ENCODE data around the gene FAM118B. TPM values are rescaled to one million over a fixed set of nuclear protein-coding genes. Genes with fewer than 3 reads are reported as not detected.

The FAM118B gene
- total and polyA plus RNA-seq, 3 donors from 2014 or later: 27.4 to 50.3 (median 36.3) TPM

DNA sequence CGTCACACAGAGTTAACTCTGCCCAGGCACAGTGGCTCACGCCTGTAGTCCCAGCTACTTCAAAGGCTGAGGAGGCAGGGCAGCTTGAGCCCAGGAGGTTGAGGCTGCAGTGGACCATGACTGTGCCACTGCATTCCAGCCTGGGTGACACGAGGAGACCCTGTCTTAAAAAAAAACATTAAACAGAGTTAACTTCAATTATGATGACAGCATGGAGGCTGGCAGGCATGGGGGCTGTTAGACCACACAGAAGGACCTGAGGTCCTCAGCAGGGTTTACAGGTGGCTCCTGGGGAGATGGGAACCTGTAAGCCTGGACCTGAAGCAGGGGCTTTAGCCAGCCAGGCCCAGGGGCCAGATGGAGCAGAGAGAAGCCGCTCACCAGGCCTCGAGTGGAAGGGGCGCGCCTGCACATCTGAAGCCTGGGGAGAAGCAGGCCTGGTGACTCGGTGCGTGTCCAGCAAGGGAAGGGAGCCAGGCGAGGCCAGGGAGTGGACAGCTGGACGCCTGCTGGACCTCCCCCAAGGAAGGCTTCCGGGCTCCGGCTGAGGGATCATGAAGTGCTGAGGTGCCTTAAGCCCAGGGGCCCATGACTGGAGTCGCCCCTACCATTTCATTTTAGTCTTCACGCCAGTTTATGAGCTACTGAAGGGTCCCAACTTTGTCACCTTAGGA is 25.4 kb upstream of the FAM118B start:
- Histone ChIP-seq H3K27ac (no peak overlapping the region), H3K4me3 (no peak overlapping the region), H3K27me3 (no peaks in the 10 kb centered on the region), H3K4me1 (no peaks in the 10 kb centered on the region), H3K9me3 (no peaks in the 10 kb centered on the region), H3K36me3 (ENCODE audit: low read depth, missing control alignments) (no peaks in the 10 kb centered on the region)
- TF ChIP-seq CTCF (IDR thresholded peaks at IDR 0.05): no peak
- TF ChIP-seq POLR2A (IDR thresholded peaks at IDR 0.05): no peak
- 76 to 80% methylated on average over 3 to 15 of the region's 15 CpGs for WGBS, 2 donors
- intact Hi-C loops (cut with DNase I; ENCODE audit: low total_unique reads): no loop called here
- DNase-seq: peak; percentile 74

DNA sequence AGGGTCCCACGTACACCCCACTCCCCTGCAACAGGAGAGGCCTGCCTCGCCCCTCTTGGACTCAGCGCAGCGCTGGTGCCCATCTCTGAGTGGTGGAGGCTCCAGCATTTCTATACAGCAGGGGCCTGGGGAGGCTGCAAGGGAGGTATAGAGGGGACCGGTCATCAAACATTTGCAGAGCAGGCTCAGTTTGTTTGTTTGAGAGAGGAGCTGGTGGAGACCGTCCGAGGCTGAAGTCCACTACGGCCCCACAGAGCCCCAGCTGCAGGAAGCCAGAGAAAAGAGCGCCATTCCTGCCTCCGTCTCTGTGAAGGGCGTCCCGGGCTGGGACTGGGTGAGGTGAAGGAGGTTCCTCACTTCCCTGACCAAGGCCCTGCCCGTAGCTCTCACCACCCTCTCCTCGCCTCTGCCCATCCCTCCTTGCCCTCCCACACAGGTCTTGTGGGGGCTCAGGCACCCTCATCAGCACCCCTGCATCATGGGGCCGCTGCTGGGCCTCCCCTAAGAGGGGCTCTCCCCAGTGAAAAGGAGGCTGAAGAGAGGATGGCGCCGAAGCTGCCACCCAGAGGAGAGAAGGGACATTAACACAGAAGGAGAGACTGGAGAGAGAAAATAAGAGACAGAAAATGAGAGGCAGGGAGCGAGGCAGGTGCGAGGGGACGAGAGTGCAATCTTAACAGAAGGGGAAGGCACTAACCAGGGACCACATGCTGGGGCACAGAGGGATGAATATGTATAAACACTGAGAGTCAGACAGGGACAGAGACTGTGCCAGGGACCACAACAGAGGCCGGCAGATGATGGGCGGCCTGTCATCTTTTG is 24.7 kb upstream of the FAM118B start:
- intact Hi-C loops (cut with DNase I; ENCODE audit: low total_unique reads): no loop called here

DNA sequence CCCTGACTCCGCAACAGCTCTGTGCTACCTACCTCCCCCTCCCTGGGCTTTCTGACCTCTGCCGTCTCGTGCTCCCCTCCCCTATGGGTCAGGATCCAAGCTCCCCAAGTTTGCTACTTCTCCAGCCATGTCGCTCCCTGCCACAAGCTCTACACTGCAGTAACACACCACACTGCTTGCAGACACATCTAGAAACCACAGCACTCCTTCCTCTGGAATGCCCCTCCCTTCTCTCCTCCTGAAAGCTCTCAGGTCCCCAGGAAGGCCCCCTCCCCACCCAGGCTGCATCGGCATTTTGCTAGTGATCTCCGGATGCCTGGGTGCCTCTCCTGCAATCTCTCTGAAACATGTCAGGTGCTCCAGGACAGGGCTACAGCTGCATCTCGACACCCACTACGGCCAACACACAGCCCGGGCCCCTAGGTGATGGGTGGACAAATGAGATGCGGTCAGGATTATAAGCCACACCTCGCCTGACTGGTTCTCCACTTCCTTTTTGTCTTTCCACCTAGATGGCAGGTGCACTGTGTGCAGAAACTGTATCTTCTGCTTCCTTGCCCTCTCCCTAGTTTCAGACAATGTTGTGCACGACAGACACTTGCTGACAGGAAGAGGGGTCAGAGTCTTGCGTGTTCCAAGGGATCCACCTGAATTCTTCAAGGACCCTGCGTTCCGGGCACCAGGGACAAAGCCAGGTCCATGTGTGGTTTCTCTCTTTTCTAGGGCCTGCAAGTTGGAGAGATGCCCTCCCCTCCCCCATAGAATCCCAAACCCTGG is 23.1 kb upstream of the FAM118B start:
- no peak overlapping the region for H3K4me3 ChIP-seq
- TF ChIP-seq CTCF (IDR thresholded peaks at IDR 0.05) (no peak), POLR2A (IDR thresholded peaks at IDR 0.05) (no peak)
- no peaks in the 10 kb centered on the region for H3K27me3 ChIP-seq
- WGBS, 2 donors: 85 to 89% methylated on average over 15 of the region's 15 CpGs
- H3K27ac ChIP-seq: no peak overlapping the region
- no peaks in the 10 kb centered on the region for H3K9me3 ChIP-seq
- H3K4me1 ChIP-seq: no peaks in the 10 kb centered on the region
- intact Hi-C loops (cut with DNase I; ENCODE audit: low total_unique reads): no loop called here
- no peaks in the 10 kb centered on the region for H3K36me3 ChIP-seq (ENCODE audit: low read depth, missing control alignments)
- no peak for DNase-seq

More for the DNA sequence above, 24.7 kb upstream of the FAM118B start:
- WGBS, 2 donors: 84 to 91% methylated on average over 16 to 22 of the region's 22 CpGs
- no peaks in the 10 kb centered on the region for H3K36me3 ChIP-seq (ENCODE audit: low read depth, missing control alignments)
- no peaks in the 10 kb centered on the region for H3K27me3 ChIP-seq
- no peak overlapping the region for H3K4me3 ChIP-seq
- TF ChIP-seq POLR2A (IDR thresholded peaks at IDR 0.05) (no peak), CTCF (IDR thresholded peaks at IDR 0.05) (peak in 1 of 3 experiments; percentile 15)
- no peak for DNase-seq
- no peaks in the 10 kb centered on the region for H3K9me3 ChIP-seq
- no peaks in the 10 kb centered on the region for H3K4me1 ChIP-seq
- H3K27ac ChIP-seq: no peak overlapping the region

GRCh38 chr11:126189109-126189929 is 22.3 kb upstream of the FAM118B start:
- no peak for TF ChIP-seq POLR2A (IDR thresholded peaks at IDR 0.05)
- no peak for TF ChIP-seq CTCF (IDR thresholded peaks at IDR 0.05)
- Histone ChIP-seq H3K27ac (no peak overlapping the region), H3K9me3 (no peaks in the 10 kb centered on the region), H3K27me3 (no peaks in the 10 kb centered on the region), H3K4me3 (no peak overlapping the region), H3K4me1 (no peaks in the 10 kb centered on the region), H3K36me3 (ENCODE audit: low read depth, missing control alignments) (no peaks in the 10 kb centered on the region)
- no peak for DNase-seq
- 91 to 94% methylated on average over 19 to 22 of the region's 22 CpGs for WGBS, 2 donors
- intact Hi-C loops (cut with DNase I; ENCODE audit: low total_unique reads): no loop called here
